GM18951 (cell line): ENCODE measurements around the gene MYL9.

ENCODE experiments used
- POLR2A ChIP-seq: IDR thresholded peaks from 4 replicates; pipeline ENCODE4 v1.6.1; 2011; ENCODE audit warnings: mild to moderate bottlenecking; ENCODE audit not compliant: insufficient read length, insufficient read depth; ENCODE audit errors: extremely low read depth
- in situ Hi-C: fragments of 300-500 bp; cut with MboI; formaldehyde crosslinking; loops from one replicate; pipeline ENCODE4 v1.12.0; 2022; ENCODE audit warnings: low sequenced_read_pairs, mixed read lengths, inconsistent platforms; ENCODE audit not compliant: unreplicated experiment

MYL9 gene

DNA sequence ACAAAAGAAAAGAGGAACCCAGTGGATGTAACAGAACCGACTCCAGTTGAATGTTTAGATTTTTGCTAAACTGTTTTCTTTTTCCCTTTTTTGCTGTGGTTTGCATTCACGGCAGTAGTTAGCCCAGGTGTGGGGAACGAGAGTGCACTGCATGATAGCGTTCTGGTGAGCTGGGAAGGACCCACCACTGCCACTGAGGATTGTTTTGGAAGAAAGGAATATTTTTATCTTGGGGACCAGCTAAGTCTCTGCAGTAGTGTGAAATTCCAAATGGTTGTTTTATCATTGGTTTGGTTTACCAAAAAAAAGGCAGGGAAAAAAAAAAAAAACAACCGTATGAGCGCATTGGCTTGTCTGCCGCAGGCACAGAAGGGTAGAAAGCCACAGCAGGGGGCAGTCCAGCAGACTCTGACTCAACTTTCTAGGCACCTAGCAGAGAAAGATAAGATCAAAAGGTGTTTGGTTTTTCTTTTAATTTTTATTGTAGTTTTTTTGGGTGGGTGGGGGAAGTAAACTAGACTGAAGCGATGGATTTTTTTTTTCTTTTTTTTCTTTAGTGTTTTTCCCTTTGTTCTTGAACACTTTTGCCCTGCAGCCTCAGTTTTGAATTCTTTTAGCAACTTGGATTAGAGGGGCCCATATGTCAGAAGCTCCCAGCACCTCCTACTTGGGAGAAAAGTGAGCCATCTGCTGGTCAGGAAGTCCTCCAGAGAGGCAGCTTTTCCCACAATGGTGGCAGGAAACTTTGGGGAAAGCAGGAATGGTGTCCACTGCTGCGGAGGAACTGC, 50.7 kb downstream of the MYL9 start:
- in situ Hi-C loops, result no loop called here
- no peak for TF ChIP-seq POLR2A

DNA sequence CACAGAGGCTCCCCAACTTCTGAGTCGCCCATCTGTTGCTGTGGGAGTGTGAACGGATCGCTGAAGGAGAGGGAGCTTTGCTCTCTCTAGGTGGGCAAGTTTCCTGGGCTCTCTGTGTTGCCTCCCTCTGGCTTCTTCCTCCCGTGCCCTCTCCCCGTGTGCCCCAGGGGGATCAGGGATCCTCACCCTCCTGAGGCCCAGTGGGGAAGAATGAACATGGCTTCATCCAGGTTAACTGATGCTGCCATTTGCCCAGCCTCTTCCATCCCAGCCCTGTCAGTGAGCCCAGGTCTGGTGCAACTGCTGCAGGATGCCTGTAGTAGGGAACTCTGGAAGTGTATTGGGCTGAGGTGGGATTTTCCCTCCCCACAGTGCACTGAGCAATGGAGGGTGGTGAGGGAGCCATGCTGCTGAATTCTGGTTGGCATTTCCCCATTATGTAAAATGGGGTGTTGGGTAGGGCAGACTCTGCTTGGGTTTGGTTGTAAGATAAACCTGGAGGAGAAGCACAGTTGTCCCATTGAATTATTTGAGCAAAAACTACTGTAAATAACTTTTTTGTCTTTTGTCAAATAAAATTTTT, 52.1 kb downstream of the MYL9 start:
- in situ Hi-C loops, result no loop called here
- TF ChIP-seq POLR2A, result no peak

DNA sequence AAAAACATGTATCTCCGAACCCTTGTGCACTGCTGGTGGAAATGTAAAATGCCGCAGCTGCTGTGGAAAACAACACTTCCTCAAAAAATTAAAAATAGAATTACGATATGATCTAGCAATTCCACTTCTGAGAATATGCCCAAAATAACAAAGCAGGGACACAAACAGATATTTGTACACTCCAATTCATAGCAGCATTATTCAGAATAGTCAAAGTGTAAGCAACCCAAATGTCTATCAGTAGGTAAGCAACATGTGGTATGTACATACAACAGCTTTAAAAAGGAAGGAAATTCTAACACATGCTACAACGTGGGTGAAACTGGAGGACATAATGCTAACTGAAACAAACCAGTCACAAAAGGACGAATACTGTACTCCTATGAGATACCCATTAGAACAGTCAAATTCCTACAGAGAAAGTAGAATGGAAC, 58.6 kb downstream of the MYL9 start:
- TF ChIP-seq POLR2A, result no peak
- in situ Hi-C loops, result loop anchor here (25.0 kb wide), 1 partner anchor 287 kb away; the partner anchor contains the start of gene TLDC2
